Esophagus muscularis mucosa (tissue), 4 donors: Measurements from ENCODE around the gene CGB8. TPM values are rescaled to one million over a fixed set of nuclear protein-coding genes. Genes with fewer than 3 reads are reported as not detected.
"Not testable (repeated sequence)": the region's sequence is repeated elsewhere in the genome, so short reads cannot be mapped to it uniquely, and the experiment has no call there.

Source experiments
- DNase-seq: peaks from one replicate; pipeline ENCODE4 v3.0.0-alpha.2; 2017; ENCODE audit errors: extremely low spot score
- H3K27ac ChIP-seq, 4 donors: fragments of 200-600 bp; sonication (generic); replicated peaks in 1 of 4; 1 replicate in 3 of 4; 2 replicates in 1 of 4; pipeline ENCODE4 v1.5.1; 2016 to 2019; ENCODE audit warnings: mild to moderate bottlenecking in 1 of 4
- H3K27me3 ChIP-seq, 4 donors: fragments of 200-600 bp; sonication (generic); one replicate each; pipeline versions ENCODE4 v1.5.1 to v1.6.0; 2016 to 2019
- H3K36me3 ChIP-seq, 4 donors: fragments of 200-600 bp; sonication (generic); one replicate each; pipeline ENCODE4 v1.5.1; 2016 to 2019
- H3K4me1 ChIP-seq, 4 donors: fragments of 200-600 bp; sonication (generic); one replicate each; pipeline ENCODE4 v1.5.1; 2016 to 2019
- H3K4me3 ChIP-seq, 4 donors: fragments of 200-600 bp; sonication (generic); 1 replicate in 2 of 4; 2 replicates in 2 of 4; pipeline ENCODE4 v1.5.1; 2016 to 2019; ENCODE audit warnings: mild to moderate bottlenecking in 4 of 4, moderate library complexity in 1 of 4
- H3K9me3 ChIP-seq, 4 donors: fragments of 200-600 bp; sonication (generic); 1 replicate in 3 of 4; 2 replicates in 1 of 4; pipeline ENCODE4 v1.5.1; 2016 to 2019
- CTCF ChIP-seq, 3 experiments: fragments of 200-600 bp in 2 of 3; fragments of 450-650 bp in 1 of 3; sonication (generic) in 2 of 3; IDR thresholded peaks; one replicate each; pipeline ENCODE4 v1.5.1; 2017 to 2019; ENCODE audit warnings: antibody characterized with exemption in 3 of 3, mild to moderate bottlenecking in 2 of 3, moderate library complexity in 1 of 3
- EP300 ChIP-seq: sonication (generic); formaldehyde crosslinking; IDR thresholded peaks from one replicate; pipeline ENCODE4 v1.6.1; 2017; ENCODE audit warnings: antibody characterized with exemption
- POLR2A ChIP-seq: fragments of 450-650 bp; IDR thresholded peaks from one replicate; pipeline ENCODE4 v1.6.1; 2017; ENCODE audit warnings: antibody characterized with exemption, moderate library complexity, mild to moderate bottlenecking, low read depth
- POLR2AphosphoS5 ChIP-seq, 2 donors: sonication (generic); formaldehyde crosslinking; IDR thresholded peaks; one replicate each; pipeline ENCODE4 v1.6.1; 2017; ENCODE audit warnings: antibody characterized with exemption in 2 of 2
- WGBS: methylation state at CpG from one replicate; pipeline ENCODE4 v1.1.5; 2018; 5-methylcytosine and 5-hydroxymethylcytosine counted together
- intact Hi-C: fragments of 100-400 bp; cut with DNase I; formaldehyde crosslinking; loops from one replicate; pipeline ENCODE4 v1.15.1; 2023
- total RNA-seq, 4 donors: library from RNA; depleted of rRNA; stranded (reverse); fragments of >200 nt; gene quantifications; one replicate each; pipeline versions ENCODE4 v1.1.0 to v1.2.1, GENCODE V29; 2016

Gene CGB8
- total RNA-seq, 4 donors from 2014 or later, result not detected

DNA sequence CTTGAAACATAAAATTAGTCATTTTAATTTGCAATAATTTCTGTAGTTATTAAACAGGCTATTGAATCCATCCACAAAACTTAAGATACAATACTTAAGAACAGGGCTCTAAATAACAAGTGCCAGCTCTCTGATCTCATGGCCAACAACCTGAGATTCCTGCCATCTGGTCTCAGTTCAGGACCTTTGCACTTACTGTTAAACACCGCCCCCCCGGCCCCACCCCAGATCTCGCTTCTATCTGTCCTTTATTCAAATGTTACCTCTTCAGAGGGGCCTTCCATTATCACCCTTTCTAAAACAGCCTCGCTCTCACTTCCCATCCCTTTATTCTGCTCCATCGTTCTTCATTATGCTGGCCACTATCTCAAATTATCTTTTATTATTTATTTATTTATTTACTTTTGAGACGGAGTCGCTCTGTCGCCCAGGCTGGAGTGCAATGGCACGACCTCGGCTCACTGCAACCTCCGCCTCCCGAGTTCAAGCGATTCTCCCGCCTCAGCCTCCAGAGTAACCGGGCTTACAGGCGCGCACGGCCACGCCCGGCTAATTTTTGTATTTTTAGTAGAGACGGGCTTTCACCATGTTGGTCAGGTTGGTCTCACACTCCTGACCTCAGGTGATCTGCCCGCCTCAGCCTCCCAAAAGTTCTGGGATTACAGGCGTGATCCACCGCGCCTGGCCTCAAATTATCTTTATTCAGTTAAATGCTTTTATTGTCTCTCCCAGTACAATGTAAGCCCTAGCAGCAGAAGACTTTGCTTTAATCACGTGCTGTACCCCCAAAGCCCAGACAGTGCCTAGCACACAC lies 35.5 kb upstream of the CGB8 start:
- Histone ChIP-seq H3K27ac (peak overlapping the region; percentile 83 to 95 (median 89)), H3K27me3 (no peaks in the 10 kb centered on the region), H3K4me1 (peaks cover 24 to 42% (median 37%) of the 10 kb centered on the region in 4 donors), H3K4me3 (peak overlapping the region; percentile 72 to 97 (median 88)), H3K9me3 (no peaks in the 10 kb centered on the region), H3K36me3 (peaks cover 8 to 29% (median 18%) of the 10 kb centered on the region in 4 donors)
- intact Hi-C loops, result no loop called here
- DNase-seq, result no peak
- WGBS, result 71% methylated on average over 26 of the region's 26 CpGs
- TF ChIP-seq CTCF (IDR thresholded peaks at IDR 0.05) (no peak), EP300 (no peak), POLR2A (no peak), POLR2AphosphoS5 (IDR thresholded peaks at IDR 0.05) (no peak)

GRCh38 chr19:49081273-49081672 lies 32.4 kb upstream of the CGB8 start:
- no peaks in the 10 kb centered on the region for H3K9me3 ChIP-seq
- WGBS, result 45% methylated on average over 1 of the region's 1 CpG
- H3K4me1 ChIP-seq, result peaks cover 8 to 12% (median 10%) of the 10 kb centered on the region in 4 donors
- DNase-seq, result no peak
- no peak overlapping the region for H3K4me3 ChIP-seq
- no peak overlapping the region for H3K27ac ChIP-seq
- H3K27me3 ChIP-seq, result no peaks in the 10 kb centered on the region
- TF ChIP-seq POLR2A (no peak), POLR2AphosphoS5 (IDR thresholded peaks at IDR 0.05) (no peak)
- no peaks in the 10 kb centered on the region for H3K36me3 ChIP-seq
- intact Hi-C loops, result no loop called here

DNA sequence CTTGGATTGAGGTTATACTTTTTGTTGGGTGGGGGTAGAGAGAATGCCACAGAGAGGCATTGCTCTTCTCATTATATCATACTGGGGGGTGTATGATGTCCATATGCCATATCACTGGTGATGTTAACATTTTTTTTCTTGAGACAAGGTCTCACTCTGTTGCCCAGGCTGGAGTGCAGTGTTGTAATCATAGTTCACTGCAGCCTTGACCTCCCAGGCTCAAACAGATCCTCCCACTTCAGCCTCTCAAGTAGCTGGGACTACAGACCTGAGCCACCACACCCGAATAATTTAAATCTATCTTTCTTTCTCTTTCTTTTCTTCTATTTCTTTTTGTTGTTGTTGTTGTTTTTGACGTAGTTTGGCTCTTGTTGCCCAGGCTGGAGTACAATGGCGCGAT lies 31.5 kb upstream of the CGB8 start:
- 90% methylated on average over 4 of the region's 4 CpGs for WGBS

DNA sequence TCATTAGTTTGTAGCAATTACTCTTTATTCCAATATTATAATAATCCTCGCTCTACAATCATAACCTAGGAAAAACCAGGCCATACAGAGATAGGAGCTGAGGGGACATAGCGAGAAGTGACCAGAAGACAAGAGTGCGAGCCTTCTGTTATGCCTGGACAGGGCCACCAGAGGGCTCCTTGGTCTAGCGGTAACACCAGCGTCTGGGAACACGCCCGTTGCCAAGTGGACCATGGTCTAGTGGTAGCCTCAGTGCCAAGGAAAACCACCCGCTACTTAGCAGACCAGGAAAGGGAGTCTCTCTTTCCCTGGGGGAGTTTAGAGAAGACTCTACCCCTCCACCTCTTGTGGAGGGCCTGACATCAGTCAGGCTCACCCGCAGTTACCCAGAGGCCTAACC lies 26.0 kb upstream of the CGB8 start:
- WGBS, result 21% methylated on average over 8 of the region's 9 CpGs
- peak; percentile 57 to 86 (median 72) for TF ChIP-seq CTCF (IDR thresholded peaks at IDR 0.05)
- TF ChIP-seq POLR2AphosphoS5 (IDR thresholded peaks at IDR 0.05), result peak in 1 of 2 donors; percentile 22
- Histone ChIP-seq H3K27me3 (peaks cover 7 to 47% (median 37%) of the 10 kb centered on the region in 4 donors), H3K4me1 (peaks cover 5 to 20% (median 9%) of the 10 kb centered on the region in 4 donors)
- H3K4me3 ChIP-seq, intact Hi-C loops, H3K27ac ChIP-seq, H3K36me3 ChIP-seq, H3K9me3 ChIP-seq, DNase-seq: not testable (repeated sequence)

More for the DNA sequence above, 31.5 kb upstream of the CGB8 start:
- DNase-seq, result no peak
- Histone ChIP-seq H3K9me3 (no peaks in the 10 kb centered on the region), H3K27ac (no peak overlapping the region), H3K36me3 (no peaks in the 10 kb centered on the region), H3K4me1 (peaks cover 3 to 7% (median 5%) of the 10 kb centered on the region in 4 donors), H3K27me3 (no peaks in the 10 kb centered on the region), H3K4me3 (no peak overlapping the region)
- TF ChIP-seq POLR2AphosphoS5 (IDR thresholded peaks at IDR 0.05), result no peak
- no peak for TF ChIP-seq EP300
- no peak for TF ChIP-seq POLR2A
- no peak for TF ChIP-seq CTCF (IDR thresholded peaks at IDR 0.05)
- intact Hi-C loops, result no loop called here

DNA sequence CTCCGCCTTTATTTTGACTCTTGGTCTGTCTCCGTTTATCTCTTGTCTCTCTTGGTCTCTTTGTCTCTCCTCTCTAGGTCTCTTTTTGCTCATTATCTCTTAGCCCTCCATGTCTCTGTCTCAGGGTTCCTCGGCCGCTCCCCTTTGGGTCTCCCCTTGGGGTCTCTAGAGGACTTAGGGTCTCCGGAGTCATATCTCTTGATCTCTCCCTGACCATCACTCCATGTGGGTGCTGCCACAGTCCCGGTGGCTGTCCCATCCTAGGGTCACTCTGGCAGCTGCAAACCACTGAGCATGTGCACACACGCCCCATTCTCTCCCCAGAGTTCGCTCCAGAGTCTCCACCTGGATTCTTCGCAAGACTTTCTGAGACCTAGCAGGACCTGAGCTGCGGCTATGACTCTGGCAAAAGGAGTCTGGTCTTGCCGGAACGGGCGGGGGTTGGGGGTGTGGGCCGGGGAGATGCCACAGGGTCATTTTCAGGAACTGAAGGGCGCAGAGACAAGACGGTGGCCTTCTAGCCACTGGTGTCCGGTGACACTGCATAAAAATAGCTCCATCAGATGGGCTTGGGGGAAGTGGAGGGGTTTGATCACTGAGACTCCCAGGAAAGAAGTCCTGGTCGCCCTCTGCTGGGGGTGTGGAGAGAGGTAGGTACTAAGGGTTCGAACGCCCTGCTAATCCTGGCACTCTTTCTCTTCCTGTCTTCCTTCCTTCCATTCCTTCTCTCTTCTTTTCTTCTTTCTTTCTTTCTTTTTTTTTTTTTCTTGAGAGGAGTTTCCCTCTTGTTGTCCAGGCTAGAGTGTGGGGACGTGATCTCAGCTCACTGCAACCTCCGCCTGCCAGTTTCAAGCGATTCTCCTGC lies 24.8 kb upstream of the CGB8 start:
- H3K9me3 ChIP-seq, result no peaks in the 10 kb centered on the region
- H3K27ac ChIP-seq, result no peak overlapping the region
- TF ChIP-seq POLR2A, result no peak
- no peak for TF ChIP-seq CTCF (IDR thresholded peaks at IDR 0.05)
- no peak for TF ChIP-seq POLR2AphosphoS5 (IDR thresholded peaks at IDR 0.05)
- no peak for TF ChIP-seq EP300
- H3K4me3 ChIP-seq, result no peak overlapping the region
- no peaks in the 10 kb centered on the region for H3K36me3 ChIP-seq
- DNase-seq, result no peak
- WGBS, result 60% methylated on average over 22 of the region's 23 CpGs
- intact Hi-C loops, result no loop called here
- H3K27me3 ChIP-seq, result peaks cover 7 to 58% (median 39%) of the 10 kb centered on the region in 4 donors
- H3K4me1 ChIP-seq, result peaks cover 5 to 20% (median 9%) of the 10 kb centered on the region in 4 donors
